T-cell (primary cell): ENCODE results near the gene SLC28A3. TPM values are rescaled to one million over a fixed set of nuclear protein-coding genes. Genes with fewer than 3 reads are reported as not detected.

ENCODE experiments used
- ATAC-seq, 4 experiments: fragments of 200-7000 bp in 3 of 4; fragments of 150-1000 bp in 1 of 4; cut with Tn5 transposase; replicated peaks in 1 of 4; 1 replicate in 3 of 4; 2 replicates in 1 of 4; pipeline ENCODE4 v1.10.0; 2021; ENCODE audit warnings: moderate library complexity in 3 of 4, mild to moderate bottlenecking in 2 of 4, moderate number of reproducible peaks in 1 of 4
- CTCF ChIA-PET, 2 donors: fragments of 300-600 bp; sonication (Branson Sonifier 250); formaldehyde crosslinking; loops; one replicate each; lab custom pipeline; 2022; ENCODE audit warnings: antibody characterized with exemption in 2 of 2; lab: Charles Lee
- POLR2A ChIA-PET, 2 donors: fragments of 300-600 bp; sonication (Branson Sonifier 250); formaldehyde crosslinking; loops; one replicate each; lab custom pipeline; 2022; ENCODE audit warnings: antibody characterized with exemption in 2 of 2; lab: Charles Lee
- DNase-seq, 35 experiments: peaks; one replicate each; pipeline versions ENCODE4 v3.0.0 to v3.0.0-alpha.2; 2013 to 2023
- H3K27ac ChIP-seq: one replicate; pipeline ENCODE4 v1.5.1; 2013; ENCODE audit warnings: low read length
- H3K27me3 ChIP-seq, 2 experiments: replicated peaks in 1 of 2; 1 replicate in 1 of 2; 2 replicates in 1 of 2; pipeline versions ENCODE4 v1.6.1 to v1.7.0; 2013; ENCODE audit warnings: low read length in 1 of 2, mixed read lengths in 1 of 2; ENCODE audit not compliant: control insufficient read depth in 2 of 2, insufficient read depth in 2 of 2; ENCODE audit errors: extremely low read depth in 1 of 2
- H3K36me3 ChIP-seq, 2 donors: 1 replicate in 1 of 2; 2 replicates in 1 of 2; pipeline versions ENCODE4 v1.6.1 to v1.7.0; 2013; ENCODE audit warnings: low read length in 1 of 2; ENCODE audit not compliant: control insufficient read depth in 2 of 2, insufficient read depth in 1 of 2; ENCODE audit errors: extremely low read depth in 1 of 2
- H3K4me1 ChIP-seq, 2 experiments: 1 replicate in 1 of 2; 2 replicates in 1 of 2; pipeline versions ENCODE4 v1.6.1 to v1.7.0; 2013; ENCODE audit warnings: low read length in 2 of 2, mixed read lengths in 1 of 2; ENCODE audit not compliant: insufficient read depth in 2 of 2, control insufficient read depth in 1 of 2; ENCODE audit errors: extremely low read depth in 1 of 2
- H3K4me3 ChIP-seq, 2 donors: 1 replicate in 1 of 2; 2 replicates in 1 of 2; pipeline versions ENCODE4 v1.5.1 to v1.7.0; 2013; ENCODE audit warnings: mild to moderate bottlenecking in 2 of 2, low read length in 1 of 2, moderate library complexity in 1 of 2; ENCODE audit not compliant: control insufficient read depth in 1 of 2; ENCODE audit errors: extremely low read depth in 1 of 2
- H3K9me3 ChIP-seq: 2 replicates; pipeline ENCODE4 v1.7.0; 2013
- H3K27ac Mint-ChIP-seq, 2 donors: one replicate each; pipeline ENCODE4 v1.8.0; 2020 to 2021; ENCODE audit warnings: mild to moderate bottlenecking in 2 of 2, mixed read lengths in 2 of 2
- H3K27me3 Mint-ChIP-seq, 2 donors: one replicate each; pipeline ENCODE4 v1.8.0; 2021 to 2022; ENCODE audit warnings: mixed read lengths in 2 of 2
- H3K36me3 Mint-ChIP-seq: one replicate; pipeline ENCODE4 v1.8.0; 2021; ENCODE audit warnings: mixed read lengths
- H3K4me1 Mint-ChIP-seq, 3 donors: one replicate each; pipeline ENCODE4 v1.8.0; 2020 to 2022; ENCODE audit warnings: mixed read lengths in 3 of 3, mild to moderate bottlenecking in 1 of 3
- H3K4me3 Mint-ChIP-seq, 3 donors: one replicate each; pipeline ENCODE4 v1.8.0; 2020 to 2022; ENCODE audit warnings: mild to moderate bottlenecking in 3 of 3, mixed read lengths in 3 of 3, moderate library complexity in 3 of 3
- H3K9me3 Mint-ChIP-seq, 3 donors: one replicate each; pipeline ENCODE4 v1.8.0; 2020 to 2022; ENCODE audit warnings: mixed read lengths in 3 of 3
- WGBS: methylation state at CpG from one replicate; pipeline ENCODE4 v1.1.5; 2013; ENCODE audit warnings: missing lambda C conversion rate; ENCODE audit not compliant: insufficient coverage; 5-methylcytosine and 5-hydroxymethylcytosine counted together
- total RNA-seq, 35 experiments: library from RNA in 6 of 35; stranded (reverse) in 6 of 35; fragments of 120-200 nt in 1 of 35; gene quantifications; one replicate each; pipeline versions ENCODE4 v1.2.1 to v1.2.4 and lab custom pipeline; 2013 to 2026

The SLC28A3 gene
- total RNA-seq, 5 donors from 2014 or later (not counting 1 experiment from before 2014, with no cell fraction given), result not detected

DNA sequence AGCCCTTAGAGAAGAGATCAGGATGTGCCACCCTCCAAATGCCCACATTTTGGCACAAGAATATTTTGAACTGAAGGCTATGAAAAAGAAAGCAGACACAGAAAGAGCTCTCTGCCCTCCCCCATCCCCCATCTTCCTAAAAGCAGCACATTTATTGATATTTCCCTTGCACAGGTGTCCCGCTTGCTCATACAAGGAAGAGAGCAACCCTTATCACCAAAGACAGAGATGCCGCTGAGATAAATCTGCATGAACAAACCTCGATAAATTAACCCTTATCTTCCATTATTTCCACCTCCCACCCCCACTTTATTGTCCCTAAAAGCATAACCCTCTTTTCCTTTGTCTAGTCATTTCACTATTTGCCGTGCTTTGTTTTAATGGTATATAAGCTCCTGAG is 1.8 kb downstream of the SLC28A3 start:
- H3K27me3 ChIP-seq, result peaks cover 0 to 7% of the 10 kb centered on the region in 2 experiments
- H3K36me3 ChIP-seq, result no peaks in the 10 kb centered on the region
- H3K4me1 Mint-ChIP-seq, result no peaks in the 10 kb centered on the region
- no peak overlapping the region for H3K27ac ChIP-seq
- no peaks in the 10 kb centered on the region for H3K36me3 Mint-ChIP-seq
- no peaks in the 10 kb centered on the region for H3K9me3 ChIP-seq
- H3K4me3 Mint-ChIP-seq, result no peak overlapping the region
- peaks cover 0 to 5% of the 10 kb centered on the region in 2 donors for H3K27me3 Mint-ChIP-seq
- ChIA-PET POLR2A (no interaction called here), CTCF (interaction anchor here in 1 of 2 donors (0.6 kb wide), 1 partner anchor 1318 kb away, joined by 5 read pairs; no protein-coding TSS in a partner anchor)
- 88% methylated on average over 1 of the region's 4 CpGs for WGBS
- no peak overlapping the region for H3K27ac Mint-ChIP-seq
- H3K4me1 ChIP-seq, result no peaks in the 10 kb centered on the region
- no peak for DNase-seq
- H3K4me3 ChIP-seq, result no peak overlapping the region
- no peak for ATAC-seq
- H3K9me3 Mint-ChIP-seq, result no peaks in the 10 kb centered on the region

DNA sequence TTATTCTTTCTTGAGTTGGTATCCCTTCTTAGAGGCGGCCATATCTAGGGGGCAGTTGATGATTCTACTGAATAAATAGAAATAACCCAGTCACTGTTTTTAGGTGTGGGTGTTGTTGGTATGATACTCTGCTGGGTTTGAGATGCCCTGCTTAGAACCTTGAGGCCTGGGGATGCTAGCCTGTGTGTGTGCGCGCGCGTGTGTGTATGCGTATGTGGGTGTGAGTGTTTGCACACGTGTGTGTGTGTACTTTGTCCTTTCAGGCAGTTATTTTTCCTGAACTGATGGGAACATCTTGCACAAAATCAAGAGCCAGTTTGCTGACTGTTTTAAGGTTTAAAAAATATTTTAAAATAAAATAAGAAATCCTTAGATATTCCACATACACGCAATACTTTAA is 3.3 kb downstream of the SLC28A3 start:
- WGBS, result 97% methylated on average over 5 of the region's 8 CpGs
- Mint-ChIP-seq H3K27ac (no peak overlapping the region), H3K9me3 (no peaks in the 10 kb centered on the region), H3K27me3 (peaks cover 0 to 5% of the 10 kb centered on the region in 2 donors), H3K4me3 (no peak overlapping the region), H3K4me1 (no peaks in the 10 kb centered on the region), H3K36me3 (no peaks in the 10 kb centered on the region)
- POLR2A ChIA-PET, result no interaction called here
- no peak for ATAC-seq
- Histone ChIP-seq H3K27me3 (peaks cover 0 to 3% of the 10 kb centered on the region in 2 experiments), H3K4me1 (no peaks in the 10 kb centered on the region), H3K36me3 (no peaks in the 10 kb centered on the region), H3K4me3 (no peak overlapping the region), H3K9me3 (no peaks in the 10 kb centered on the region), H3K27ac (no peak overlapping the region)
- CTCF ChIA-PET, result no interaction called here
- DNase-seq, result no peak

DNA sequence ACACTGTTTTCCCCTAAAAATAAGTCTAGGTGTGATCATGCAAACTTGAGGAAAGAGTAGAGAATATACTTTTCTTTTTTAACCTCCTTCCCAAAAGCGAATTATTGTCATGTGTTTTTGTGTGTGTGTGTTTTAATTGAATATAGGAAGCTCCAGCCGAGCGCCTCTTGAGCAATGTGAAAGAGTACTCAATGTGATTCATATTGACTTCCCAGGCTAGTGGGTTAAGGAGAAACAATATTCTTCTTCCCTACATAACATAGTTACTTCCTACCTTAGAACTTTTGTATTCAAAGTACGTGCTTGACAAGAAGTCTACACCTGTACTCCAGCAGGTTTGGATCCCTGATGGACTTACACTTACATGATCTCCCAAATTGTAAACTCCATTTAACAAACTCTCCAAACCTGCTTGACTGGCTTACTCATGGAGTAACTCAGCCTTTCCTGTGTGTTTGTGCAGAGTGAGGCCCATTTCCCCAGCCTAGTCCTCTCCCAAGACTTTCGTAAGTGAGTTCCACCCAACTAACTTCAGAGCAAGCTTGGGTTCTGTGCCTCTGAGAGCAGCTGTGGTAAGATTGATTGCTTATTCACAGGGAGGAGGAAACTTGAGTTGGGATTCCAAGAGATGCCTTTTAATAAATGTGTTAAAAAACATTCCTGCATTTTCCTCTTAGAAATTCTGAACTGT is 9.3 kb downstream of the SLC28A3 start:
- Histone ChIP-seq H3K4me1 (no peaks in the 10 kb centered on the region), H3K27me3 (peaks cover 0 to 3% of the 10 kb centered on the region in 2 experiments), H3K36me3 (no peaks in the 10 kb centered on the region), H3K27ac (no peak overlapping the region), H3K9me3 (no peaks in the 10 kb centered on the region), H3K4me3 (no peak overlapping the region)
- no peak for DNase-seq
- Mint-ChIP-seq H3K27me3 (peaks cover 0 to 2% of the 10 kb centered on the region in 2 donors), H3K4me1 (no peaks in the 10 kb centered on the region), H3K9me3 (peaks cover 2 to 7% (median 4%) of the 10 kb centered on the region in 3 donors), H3K27ac (no peak overlapping the region), H3K36me3 (no peaks in the 10 kb centered on the region), H3K4me3 (no peak overlapping the region)
- ChIA-PET CTCF (no interaction called here), POLR2A (no interaction called here)
- WGBS, result 71% methylated on average over 1 of the region's 5 CpGs
- ATAC-seq, result no peak

DNA sequence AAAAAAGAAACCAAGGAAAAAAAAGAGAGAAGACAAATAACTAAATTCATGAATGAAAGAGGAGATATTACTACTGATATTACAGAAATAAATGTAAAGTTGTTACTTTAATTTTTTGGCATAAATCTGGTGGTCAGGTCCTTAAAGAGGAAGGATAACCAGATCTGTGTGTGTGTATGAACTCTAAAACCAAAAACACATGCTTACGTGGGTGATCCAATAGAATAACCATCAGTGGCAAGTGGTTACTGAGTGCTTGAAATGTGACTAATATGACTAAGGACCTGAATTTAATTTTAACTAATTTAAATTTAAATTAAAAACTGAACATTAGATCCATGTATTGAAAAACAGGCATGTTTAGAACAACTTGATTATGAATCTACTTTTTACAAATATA is 10.3 kb downstream of the SLC28A3 start:
- ChIA-PET CTCF (no interaction called here), POLR2A (no interaction called here)
- Mint-ChIP-seq H3K4me3 (no peak overlapping the region), H3K27me3 (peaks cover 0 to 4% of the 10 kb centered on the region in 2 donors), H3K9me3 (peaks cover 2 to 7% (median 4%) of the 10 kb centered on the region in 3 donors), H3K27ac (no peak overlapping the region), H3K4me1 (no peaks in the 10 kb centered on the region), H3K36me3 (no peaks in the 10 kb centered on the region)
- no peak for DNase-seq
- Histone ChIP-seq H3K9me3 (no peaks in the 10 kb centered on the region), H3K27me3 (peaks cover 0 to 2% of the 10 kb centered on the region in 2 experiments), H3K27ac (no peak overlapping the region), H3K36me3 (no peaks in the 10 kb centered on the region), H3K4me3 (no peak overlapping the region), H3K4me1 (no peaks in the 10 kb centered on the region)
- no CpG with 5 or more reads among the region's 1 CpG for WGBS
- no peak for ATAC-seq

DNA sequence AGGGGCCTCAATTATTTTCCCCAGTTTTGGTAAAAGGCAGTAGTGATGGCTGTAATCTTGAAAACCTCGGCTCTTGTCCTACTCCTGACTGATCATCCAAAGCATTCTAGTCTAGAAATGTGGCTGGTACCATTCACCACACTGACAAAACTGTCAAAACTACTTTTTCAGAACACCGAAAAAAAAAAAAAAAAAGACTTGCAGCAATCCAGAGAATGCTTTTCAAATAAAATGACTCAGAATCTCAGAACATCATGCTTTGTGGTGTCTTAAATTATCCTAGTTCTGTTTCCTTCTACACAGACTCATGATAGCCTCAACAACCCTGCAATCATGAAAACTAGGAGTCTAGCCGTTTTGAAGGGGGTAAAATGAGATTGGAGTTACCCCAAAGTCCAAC is 13.4 kb downstream of the SLC28A3 start:
- DNase-seq, result no peak
- Histone ChIP-seq H3K27me3 (peaks cover 0 to 2% of the 10 kb centered on the region in 2 experiments), H3K4me3 (no peak overlapping the region), H3K9me3 (no peaks in the 10 kb centered on the region), H3K27ac (no peak overlapping the region), H3K36me3 (no peaks in the 10 kb centered on the region), H3K4me1 (no peaks in the 10 kb centered on the region)
- H3K36me3 Mint-ChIP-seq, result no peaks in the 10 kb centered on the region
- H3K4me3 Mint-ChIP-seq, result no peak overlapping the region
- no peaks in the 10 kb centered on the region for H3K4me1 Mint-ChIP-seq
- POLR2A ChIA-PET, result no interaction called here
- no CpG with 5 or more reads among the region's 3 CpGs for WGBS
- peaks cover 0 to 4% of the 10 kb centered on the region in 2 donors for H3K27me3 Mint-ChIP-seq
- no peak for ATAC-seq
- CTCF ChIA-PET, result no interaction called here
- peaks cover 2 to 7% (median 4%) of the 10 kb centered on the region in 3 donors for H3K9me3 Mint-ChIP-seq
- H3K27ac Mint-ChIP-seq, result no peak overlapping the region

DNA sequence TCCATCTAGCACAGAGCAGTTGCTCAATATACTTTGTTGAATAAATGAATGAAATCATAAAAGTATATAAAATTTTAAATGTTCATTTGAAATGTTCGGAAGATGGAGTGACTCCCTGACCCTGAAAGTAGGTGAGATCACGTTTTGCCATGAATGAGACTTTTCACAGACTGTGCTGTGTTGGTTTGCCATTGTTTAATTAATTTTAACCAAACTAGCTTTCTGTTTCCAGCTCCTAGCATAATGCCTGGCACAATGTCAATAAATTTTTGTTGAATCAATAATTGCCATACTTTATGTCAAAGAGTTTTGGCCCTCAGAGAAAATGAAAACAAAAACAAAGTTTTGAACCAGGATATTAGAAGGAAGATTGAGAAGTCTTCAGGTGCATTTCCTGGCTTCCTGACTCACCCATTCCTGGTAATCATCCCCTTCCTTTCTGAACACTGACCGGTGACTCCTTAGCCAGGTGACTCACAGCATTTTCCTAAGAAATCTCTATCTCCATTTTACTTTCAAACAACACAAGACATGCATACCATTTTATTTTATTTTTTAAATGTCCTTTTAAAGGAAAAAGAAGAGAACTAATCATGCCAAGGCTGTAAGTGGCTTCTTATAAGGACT is 15.1 kb downstream of the SLC28A3 start:
- ATAC-seq, result no peak
- 86% methylated on average over 1 of the region's 3 CpGs for WGBS
- peaks cover 2 to 7% (median 4%) of the 10 kb centered on the region in 3 donors for H3K9me3 Mint-ChIP-seq
- Histone ChIP-seq H3K27ac (no peak overlapping the region), H3K36me3 (no peaks in the 10 kb centered on the region), H3K4me1 (no peaks in the 10 kb centered on the region), H3K9me3 (no peaks in the 10 kb centered on the region), H3K4me3 (no peak overlapping the region), H3K27me3 (peaks cover 0 to 2% of the 10 kb centered on the region in 2 experiments)
- CTCF ChIA-PET, result no interaction called here
- no peak overlapping the region for H3K4me3 Mint-ChIP-seq
- POLR2A ChIA-PET, result no interaction called here
- no peaks in the 10 kb centered on the region for H3K36me3 Mint-ChIP-seq
- peaks cover 0 to 4% of the 10 kb centered on the region in 2 donors for H3K27me3 Mint-ChIP-seq
- H3K4me1 Mint-ChIP-seq, result no peaks in the 10 kb centered on the region
- no peak overlapping the region for H3K27ac Mint-ChIP-seq
- DNase-seq, result no peak
